ENCODE data around the gene PSMD5.

PSMD5 gene

GRCh38 chr9:120874226-120875194 lies 31.8 kb upstream of the PSMD5 start:
- DNase-seq = peak; percentile 39

GRCh38 chr9:120873512-120873911 lies 30.8 kb upstream of the PSMD5 start:
- DNase-seq = peak; percentile 73

DNA sequence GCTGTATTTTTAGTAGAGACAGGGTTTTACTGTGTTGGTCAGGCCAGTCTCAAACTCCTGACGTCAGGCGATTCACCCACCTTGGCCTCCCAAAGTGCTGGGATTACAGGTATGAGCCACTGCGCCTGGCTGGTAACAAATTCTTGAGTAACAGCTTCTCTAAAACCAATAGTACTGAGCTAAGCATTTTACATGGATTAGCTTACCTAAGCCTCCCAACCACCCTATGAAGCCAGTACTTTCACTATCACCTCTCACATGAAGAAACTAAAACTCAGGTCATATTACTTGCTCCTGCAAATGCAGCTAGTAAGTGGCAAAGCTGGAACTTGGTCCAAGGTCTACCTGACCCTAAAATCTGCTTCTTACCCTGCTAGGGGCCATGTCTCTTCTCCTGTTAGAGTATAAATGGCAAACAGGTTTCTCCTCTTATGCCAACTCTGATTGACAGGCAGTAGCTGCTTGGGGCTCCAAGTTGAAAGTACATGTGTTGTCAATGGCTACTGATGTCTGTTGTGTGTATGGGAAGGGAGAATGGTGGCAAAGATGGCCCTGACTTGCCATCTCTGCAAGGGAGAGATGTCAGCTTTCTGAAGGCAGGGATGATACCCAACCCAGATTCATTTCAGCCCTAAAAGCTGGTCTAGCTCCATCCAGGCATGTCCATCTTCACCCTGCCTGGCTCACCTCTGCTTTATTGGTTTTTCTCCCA lies 30.2 kb upstream of the PSMD5 start:
- no peak for DNase-seq

- DNase-seq = no peak
These were observed 27.5 kb upstream of the PSMD5 start for GRCh38 chr9:120870206-120870605.

DNA sequence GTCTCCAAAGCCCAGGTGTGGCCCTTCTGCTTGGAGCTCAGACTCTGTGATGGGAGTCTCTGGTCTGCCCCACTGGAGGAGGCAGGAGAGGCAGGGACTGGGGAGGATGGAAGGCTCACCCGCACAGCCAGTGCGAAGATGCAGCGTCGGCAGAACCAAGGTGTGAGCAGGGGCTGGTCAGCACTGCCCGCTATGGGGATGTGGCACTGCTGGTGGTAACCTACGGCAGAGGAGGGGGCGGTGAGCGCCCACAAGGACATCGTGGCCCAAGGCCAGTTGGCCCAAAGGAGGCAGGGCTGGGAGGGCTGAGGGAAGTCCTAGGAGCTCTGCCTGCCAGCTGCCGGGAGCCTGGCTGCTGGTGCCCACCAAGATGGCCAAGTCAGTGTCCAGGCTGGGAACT lies 27.0 kb upstream of the PSMD5 start:
- DNase-seq = peak; percentile 44

DNA sequence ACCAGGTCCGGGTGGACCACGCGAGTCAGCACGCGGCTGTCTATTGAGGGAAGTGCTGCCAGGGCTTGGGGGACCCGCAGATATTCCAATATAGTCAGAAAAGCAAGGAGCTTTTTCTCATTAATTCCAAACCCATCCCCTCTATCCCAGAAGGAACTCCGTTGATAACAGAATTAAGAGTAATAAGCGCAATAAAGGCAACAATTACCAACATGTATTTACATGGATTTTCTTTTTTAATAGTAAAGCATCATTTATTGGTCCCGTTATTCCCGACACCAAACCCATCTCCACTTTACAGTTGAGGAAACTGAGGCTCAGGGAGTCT lies 26.6 kb upstream of the PSMD5 start:
- no peak for DNase-seq

DNA sequence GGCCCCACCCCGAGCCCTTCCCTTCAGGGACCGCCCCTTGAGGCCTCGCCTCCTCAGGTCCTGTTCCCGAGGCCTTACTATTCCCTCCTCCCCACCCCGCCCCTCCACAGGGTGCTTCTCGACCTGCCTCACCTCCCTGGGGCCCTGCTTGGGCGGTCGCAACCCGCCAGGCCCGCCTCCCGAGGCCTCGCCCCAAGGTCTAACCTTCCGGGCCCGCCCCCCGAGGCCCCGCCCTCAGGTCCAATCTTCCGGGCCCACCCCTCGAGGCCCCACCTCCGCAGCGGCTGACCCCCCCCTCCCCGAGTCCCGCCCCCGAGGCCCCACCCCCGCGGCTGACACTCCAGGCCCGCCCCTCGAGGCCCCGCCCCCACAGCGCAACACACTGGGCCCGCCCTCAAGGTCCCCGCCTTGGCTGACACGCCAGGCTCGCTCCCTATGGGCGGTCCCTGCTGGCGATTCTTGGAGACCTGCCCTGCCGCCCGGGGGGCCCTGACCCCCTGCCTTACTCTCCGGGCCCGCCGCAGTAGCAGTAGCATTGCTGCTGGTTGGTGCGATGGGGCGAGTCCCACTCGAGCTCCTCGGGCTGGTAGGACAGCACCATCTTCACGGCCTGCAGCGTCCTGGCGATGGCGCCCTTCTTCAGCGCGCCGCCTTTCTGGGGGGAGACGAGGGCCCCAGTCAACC lies 26.1 kb upstream of the PSMD5 start:
- DNase-seq = peak; percentile 98

- no peak for DNase-seq
These were observed 25.6 kb upstream of the PSMD5 start for GRCh38 chr9:120868339-120868675.

GRCh38 chr9:120867676-120868338 lies 25.1 kb upstream of the PSMD5 start:
- no peak for DNase-seq

DNA sequence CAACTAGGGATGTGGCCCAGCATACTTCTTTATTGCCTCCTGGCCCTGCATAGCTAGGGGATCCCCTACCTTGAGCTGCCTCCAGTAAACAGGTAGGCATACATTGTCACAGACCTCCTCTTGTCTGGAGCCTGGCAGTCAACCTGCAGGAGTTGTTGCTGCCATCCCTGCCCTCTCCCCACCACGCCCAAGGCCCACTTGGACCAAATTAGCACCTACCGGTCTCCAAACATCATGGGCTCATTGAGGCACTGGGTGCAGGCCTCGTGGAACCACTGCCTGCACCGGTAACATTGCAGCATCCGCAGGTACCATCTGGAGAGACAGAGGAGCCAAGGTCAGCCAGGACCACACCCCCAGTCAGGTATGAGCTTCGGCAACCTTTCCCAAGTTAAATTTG lies 23.9 kb upstream of the PSMD5 start:
- DNase-seq = no peak

DNA sequence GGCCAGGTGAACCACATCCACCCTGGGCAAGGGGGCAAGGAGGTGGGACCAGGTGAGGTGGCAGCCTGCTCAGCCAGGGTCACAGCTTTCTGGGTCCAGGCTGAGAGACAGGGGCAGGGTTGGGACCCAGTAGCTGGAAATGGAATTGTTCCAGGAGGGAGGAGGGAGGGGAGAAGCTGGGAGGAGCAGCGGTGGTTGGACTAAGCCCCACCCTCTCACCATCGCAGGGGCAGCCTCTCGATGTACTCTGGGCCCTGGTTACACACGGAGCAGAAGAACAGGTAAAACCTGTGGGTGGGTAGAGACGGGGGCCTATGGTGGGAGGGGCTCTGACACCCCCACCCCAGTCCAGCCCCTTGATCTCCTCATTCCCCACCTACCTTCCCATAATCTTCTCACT lies 23.1 kb upstream of the PSMD5 start:
- no peak for DNase-seq

DNA sequence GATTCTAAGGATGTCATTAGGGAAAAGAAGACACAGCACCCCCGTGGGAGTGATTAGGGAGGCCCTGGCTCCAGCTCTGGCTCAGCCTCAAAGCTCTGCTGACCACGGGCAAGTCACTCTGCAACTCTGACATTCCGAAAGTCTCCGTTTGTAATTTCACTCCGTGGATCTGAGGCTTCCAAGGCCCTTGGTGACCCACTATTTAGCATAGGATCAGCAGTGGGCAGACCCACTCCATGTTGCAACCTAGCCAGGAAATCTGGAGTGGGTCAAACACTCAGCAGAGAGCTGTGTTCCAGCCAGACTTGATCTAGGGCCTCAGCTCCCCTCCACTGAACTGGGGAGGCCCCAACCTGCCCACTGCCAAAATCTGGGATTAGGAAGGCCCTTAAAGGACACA lies 22.5 kb upstream of the PSMD5 start:
- no peak for DNase-seq

DNA sequence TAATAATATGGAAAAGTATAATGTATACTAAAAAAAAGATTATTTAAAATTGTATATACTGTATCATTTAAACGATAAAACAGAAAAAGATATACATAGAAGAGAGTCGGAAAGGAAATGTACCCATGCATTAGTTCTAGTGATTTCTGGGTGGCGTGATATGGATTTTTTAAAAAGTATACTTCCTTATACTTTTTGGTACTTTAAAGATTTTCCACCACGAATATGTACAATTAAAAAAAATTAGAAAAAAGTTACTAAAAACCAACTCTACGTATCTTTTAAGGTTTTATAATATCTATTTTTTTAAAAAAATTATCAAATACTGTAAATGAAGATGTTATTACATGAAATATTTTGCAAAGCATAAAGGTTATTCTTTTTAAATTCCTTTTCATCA lies 22.0 kb upstream of the PSMD5 start:
- DNase-seq = no peak

DNA sequence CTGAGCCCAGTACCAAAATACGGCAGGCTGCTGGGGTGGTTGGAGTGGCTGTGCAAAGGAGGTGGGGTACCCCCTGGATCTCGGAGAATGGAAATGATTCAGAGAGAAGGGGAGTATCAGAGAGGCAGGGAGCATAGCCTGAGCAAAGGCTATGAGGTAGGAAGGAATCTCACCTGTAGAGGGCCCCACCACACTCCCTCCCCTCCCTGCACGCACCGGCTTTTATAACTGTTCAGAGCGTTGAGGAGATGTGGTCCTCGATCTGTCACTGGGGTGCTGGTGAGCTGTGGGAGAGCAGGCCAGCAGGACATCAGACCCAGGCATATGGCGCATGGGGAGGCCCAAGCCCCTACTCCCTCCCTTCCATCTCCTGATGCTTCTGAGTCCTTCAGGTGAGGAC lies 21.1 kb upstream of the PSMD5 start:
- DNase-seq = no peak

GRCh38 chr9:120862452-120862851 lies 19.7 kb upstream of the PSMD5 start:
- no peak for DNase-seq

DNA sequence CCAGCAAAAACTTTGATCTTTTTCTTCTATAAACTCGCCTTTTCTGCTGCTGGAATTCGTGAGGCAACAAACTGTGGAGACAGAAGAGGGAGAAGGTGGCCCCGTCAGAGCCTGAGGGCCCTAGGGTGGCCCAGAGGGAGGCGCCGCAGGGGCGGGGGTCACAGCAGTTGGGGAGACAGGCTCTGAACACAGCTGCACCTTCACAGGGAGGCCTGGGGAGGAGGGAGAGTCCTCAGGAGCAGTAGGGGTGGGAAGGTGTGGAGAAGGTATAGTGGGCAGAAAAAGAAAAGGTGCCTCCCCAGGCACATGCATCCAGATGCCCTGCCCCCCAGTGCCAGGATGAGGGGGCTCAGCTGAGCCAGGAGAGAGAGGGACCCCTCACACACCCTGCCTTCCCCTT lies 19.2 kb upstream of the PSMD5 start:
- no peak for DNase-seq

GRCh38 chr9:120860083-120860482 lies 17.4 kb upstream of the PSMD5 start:
- DNase-seq = no peak

GRCh38 chr9:120859361-120859760 lies 16.6 kb upstream of the PSMD5 start:
- no peak for DNase-seq

- DNase-seq = no peak
These were observed 15.2 kb upstream of the PSMD5 start for GRCh38 chr9:120857902-120858301.

DNA sequence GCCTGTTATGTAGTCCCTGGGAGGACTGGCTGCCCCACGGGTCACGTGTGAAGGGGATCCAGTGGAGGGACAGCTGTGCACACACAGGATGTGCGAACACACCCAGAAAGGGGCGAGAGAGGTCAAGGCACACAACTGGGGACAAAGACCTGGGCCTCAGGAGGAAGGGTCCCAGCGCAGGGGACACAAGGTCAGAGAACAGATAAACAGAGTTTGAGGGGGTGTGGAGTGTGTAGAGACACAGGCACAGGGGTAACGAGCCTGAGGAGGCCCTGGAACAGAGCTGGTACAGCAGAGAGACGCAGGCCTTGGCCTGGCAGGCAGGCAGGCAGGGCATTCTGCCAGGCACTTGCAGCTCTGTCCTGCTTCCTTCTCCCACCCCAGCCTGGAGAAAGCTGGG lies 14.8 kb upstream of the PSMD5 start:
- DNase-seq = peak; percentile 60

DNA sequence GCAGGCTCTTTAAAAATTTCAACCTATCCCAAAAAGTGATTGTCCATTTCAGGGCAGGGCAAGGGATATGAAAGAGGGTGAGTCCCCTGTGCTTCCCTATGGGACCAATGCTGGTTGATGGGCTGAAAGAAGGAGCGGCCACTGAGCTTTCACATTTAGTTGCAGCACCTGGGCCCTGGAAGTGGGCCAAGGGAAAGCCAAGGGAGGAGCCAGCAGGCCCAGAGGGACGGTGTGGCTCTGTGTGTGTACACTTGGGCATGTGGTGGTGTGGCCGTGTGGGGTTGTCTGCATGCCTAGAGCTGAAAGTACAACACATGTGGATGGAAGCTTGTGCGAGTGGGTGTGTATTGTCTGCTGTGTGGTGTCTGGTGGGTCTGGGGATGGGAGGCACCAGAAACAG lies 14.0 kb upstream of the PSMD5 start:
- peak; percentile 89 for DNase-seq

- peak; percentile 64 for DNase-seq
These were observed 13.3 kb upstream of the PSMD5 start for GRCh38 chr9:120855827-120856670.

Measured in NCI-H69 (cell line).